HG02678 (cell line): ENCODE data around the gene KRTAP5-2.

Experiments used
- ATAC-seq: cut with Tn5 transposase; IDR thresholded peaks from one replicate; pipeline ENCODE4 v1.9.1; 2021; ENCODE audit warnings: mild to moderate bottlenecking, moderate library complexity; ENCODE audit not compliant: unreplicated experiment

KRTAP5-2 gene

DNA sequence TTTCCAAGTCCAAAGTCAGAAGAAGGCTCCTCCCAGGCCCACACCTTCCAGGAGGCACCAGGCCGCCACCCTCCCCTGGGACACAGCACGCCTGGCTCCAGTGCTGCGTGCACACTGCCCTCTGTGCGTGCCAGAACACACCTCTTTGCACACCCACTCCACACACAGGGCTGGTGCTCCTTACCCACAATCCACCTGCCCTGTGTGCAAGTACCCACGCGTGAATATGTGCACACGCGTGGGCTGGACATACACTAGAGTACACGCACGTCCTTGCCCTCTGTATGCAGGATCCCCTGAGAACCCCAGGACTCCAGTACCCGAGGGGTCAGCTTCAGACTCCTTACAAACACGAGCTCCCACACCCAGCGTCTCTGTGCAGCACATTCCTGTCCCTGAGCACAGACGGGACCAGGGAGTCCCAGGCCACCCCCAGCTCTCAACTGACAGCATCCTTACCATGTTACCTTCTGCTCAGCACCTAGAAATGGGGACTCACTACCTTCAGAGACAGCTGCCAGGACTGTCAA is 28.8 kb downstream of the KRTAP5-2 start:
- no peak for ATAC-seq

DNA sequence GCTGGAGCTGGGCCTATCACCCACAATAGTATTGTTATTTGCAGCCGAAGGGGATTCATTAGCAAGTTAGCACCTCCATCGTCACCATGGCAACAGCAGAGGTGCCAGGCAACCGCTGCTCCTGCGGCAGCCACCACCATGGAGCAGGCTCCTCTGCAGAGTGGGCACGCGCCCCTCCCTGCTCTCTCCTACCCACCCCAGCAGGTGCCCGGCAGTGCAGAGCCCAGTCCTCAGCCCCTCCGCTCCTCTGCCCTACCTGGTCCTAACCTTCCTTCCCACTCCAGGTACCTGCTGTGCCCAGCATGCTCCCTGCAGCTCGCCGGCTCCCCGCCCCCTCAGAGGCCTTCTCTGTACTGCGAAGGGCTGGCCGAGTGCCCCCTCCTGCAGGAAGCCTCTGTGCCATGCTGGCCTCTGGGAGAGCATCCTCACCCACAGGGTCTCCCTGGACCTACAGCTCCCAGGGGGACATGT is 29.6 kb downstream of the KRTAP5-2 start:
- no peak for ATAC-seq

DNA sequence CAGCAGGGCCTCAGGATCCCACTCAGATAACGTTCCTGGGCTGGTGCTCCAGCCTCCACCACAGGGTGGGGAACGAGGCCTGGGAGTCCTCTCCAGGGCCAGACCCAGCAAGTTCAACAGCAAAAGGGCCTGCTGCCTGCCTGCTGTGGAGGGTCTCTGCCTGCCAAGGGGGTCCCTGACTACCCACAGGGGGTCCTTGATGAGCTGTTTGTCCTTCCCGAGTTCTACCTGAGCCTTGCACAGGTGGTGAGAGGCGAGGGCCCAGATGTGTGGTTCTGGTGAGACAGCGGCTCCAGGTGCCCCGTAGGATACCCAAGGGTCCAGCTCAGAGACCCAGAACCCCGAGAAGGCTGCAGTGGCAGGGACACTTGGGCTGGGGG is 30.4 kb downstream of the KRTAP5-2 start:
- no peak for ATAC-seq

DNA sequence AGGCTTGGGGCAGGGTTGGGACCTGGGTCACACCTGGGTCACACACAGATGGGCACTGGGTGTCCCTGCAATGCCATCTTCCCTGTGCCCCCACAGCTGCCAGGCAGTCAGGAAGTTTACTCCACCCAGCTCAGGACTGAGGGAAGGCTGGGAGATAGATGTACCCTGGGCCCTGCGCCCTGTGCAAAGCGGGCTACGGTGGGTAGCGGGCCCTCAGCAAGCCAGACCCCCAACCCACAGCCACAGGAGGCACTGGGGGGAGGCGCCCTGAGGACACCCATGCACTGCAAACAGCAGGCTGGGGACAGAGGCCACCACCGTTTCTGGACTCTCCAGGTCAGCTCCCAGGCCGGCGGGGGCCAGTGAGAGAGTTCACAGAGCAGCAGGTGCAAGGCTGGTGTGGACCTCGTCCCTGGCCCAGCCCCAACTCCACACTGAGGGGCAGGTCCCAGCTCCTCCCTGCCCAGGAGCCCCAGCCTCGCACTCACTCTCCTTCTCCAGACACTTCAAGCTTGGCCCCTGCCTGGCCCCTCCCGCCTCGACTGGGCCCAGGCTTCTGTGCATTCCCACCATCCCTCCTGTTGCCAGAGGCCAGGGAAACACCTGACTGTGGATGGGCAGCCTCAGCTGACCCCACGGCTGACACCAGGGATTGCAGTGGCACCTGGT is 30.9 kb downstream of the KRTAP5-2 start:
- no peak for ATAC-seq

DNA sequence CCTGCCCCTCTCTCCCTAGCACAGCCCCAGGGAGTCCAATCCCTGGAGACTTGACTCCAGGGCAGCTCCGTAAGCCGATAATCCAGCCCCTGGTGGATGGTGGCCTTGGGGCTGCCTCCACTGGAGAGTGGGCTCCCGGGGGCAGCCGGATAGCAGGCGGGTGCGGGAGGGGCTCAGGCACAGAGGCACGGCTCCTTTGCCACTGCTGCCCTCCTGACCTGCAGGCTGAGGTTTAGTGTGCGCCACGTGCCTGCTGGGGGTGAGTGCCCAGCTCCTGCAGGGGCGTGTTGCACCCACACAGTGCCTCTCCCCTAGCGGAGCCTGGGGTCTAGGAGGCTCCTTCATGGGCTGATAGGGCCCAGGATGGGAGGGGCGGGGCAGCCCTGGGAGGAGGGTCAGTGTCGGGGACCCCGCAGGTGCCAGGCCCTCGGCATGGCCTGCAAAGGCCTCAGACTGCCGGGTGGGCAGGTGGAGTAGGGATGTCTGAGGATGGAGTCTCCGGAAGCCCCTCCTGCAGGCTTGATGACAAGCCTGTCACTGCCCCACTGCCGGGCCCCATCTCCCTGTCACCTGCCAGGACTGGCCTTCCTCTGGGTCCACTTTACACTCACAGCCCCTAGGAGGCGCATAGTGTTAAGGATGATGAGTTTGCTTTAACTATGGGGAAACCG is 31.6 kb downstream of the KRTAP5-2 start:
- ATAC-seq: no peak

DNA sequence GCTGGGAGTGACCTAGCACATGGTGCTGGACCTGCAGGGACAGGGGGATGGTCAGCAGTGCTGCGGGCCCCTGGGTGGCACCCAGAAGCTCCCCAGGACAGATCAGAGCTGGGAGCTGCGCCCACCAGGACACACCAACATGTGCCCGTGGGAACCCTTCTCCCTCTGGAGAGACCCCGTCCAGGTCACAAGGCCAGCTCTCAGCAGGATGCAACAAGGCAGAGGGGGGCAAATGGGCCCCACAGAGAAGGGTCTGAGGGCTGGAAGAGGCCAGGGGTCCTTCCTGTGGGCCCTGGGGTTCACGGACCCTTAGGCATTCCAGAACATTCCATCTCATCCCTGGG is 32.2 kb downstream of the KRTAP5-2 start:
- no peak for ATAC-seq

DNA sequence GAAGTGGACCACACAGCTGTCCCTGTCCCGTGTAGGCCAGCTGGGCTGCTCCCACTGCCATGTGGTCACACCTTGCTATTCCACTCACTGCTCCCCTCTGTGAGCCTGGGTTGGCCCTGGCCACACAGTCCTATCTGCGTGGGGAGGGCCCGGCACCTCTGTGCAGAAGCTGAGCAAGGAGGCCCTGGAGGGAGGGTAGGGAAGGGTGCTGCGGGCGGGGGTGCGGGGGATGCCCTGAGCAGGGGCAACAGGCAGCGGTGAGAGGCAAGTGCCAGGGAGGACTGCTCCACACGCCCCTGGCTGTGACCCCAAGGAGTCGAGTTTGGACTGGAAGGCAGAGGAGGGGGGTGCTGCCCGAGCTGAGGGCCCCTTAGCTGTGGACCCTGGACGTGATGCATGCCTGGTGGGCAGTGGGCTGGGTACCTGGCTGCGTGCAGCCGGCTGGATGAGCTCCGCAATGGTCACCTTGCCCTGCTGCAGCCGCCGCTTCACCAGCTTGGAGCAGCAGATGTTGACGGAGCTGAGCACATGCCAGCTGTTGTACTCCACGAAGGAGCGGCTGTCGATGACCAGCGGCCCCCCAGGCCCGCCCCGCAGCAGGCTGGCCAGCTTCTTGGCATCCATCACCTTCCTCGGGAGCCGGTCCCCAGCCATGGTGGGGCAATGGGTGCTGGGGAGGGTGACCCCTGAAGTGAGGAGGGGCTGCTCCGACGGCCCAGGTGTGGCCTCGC is 32.8 kb downstream of the KRTAP5-2 start:
- ATAC-seq: no peak

DNA sequence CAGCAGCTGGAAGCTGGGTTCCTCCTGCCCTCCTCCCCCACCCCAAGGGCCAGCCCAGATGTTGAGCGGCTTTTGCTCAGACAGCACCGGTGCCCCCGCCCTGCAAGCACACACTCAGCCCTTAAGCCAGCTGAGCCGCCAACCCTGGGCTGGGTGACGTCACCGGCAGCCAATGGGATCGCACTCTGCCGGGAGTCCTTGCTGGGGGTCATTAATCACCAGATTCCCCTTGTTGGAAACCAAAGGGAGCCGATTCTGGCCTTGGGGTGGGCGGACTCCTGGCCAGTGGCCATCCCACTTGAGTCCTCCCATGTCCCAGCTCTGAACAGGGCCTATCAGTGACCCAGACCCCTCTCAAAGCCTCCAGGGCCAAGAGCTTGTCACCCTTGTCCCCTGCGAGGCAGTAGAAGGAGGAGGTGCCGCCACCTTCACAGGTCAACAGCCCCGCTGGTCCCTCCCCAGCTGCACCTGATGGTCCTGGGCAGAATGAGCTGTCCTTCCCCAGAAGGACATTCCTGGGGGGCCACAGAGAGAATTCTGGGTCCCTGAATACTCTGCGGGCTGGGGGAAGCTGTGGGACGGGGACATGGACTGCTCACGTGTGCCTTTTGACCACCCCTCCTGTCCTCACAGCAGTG is 33.4 kb downstream of the KRTAP5-2 start:
- no peak for ATAC-seq

DNA sequence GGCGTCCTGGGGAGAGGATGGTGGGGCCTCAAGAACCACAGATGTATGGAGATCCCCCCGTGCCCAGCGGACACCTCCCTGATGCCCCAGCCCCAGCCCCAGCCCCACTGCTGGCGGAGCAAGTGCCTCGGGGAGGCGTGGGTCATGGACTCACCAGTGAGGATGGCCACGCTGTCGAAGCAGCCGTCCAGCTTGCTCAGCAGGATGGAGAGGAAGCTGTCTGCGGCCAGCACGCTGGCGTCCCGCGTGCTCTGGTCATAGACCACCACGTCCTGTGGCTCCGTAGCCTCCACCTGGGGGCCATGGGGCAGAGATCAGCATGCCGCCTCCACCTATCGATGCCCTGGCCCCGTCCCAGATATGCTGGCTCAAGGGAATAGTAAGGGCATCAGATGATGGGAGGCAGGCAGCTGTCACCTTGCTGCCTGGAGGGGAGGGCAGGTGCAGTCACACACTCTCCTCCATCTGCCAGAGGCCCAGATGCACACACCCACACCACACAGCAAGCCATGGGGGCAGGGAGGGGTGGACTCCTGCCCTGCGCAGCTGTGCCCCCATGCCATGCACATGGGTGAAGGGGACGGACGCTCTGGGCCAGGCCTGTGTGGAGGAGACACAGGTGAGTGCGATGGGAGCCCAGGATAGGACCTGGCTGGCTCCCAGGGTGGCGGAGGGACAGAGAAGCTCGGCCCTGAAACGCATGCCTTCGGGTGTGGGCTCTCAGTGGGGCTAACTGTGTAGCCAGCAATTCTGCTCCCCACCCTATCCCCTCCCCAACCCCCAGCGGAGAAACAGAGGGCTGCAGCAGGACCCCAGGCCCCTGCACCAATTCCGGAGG is 34.2 kb downstream of the KRTAP5-2 start:
- no peak for ATAC-seq

DNA sequence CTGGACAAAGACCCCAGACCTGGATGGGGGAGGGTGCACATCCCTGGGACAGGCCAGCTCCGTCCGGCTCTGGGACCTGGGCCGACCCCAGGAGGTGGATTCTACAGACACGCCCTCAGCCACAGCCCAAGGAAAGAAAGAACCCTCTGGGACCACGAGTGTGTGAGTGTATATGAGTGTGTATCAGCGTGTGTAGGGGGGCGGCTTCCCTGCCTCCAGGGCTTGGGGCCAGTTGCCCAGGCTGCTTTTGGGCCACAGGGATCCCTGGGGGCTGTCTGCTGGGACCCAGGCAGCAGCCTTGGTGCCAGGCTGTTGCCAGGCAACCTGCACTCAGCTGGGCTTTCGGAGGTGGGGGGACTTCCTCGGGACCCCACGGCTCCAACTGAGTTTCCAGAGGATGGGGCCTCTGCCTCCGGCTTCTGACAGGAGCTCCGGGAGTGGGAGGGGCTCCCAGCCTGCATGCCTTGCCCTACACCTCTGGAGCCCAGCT is 34.9 kb downstream of the KRTAP5-2 start:
- no peak for ATAC-seq

DNA sequence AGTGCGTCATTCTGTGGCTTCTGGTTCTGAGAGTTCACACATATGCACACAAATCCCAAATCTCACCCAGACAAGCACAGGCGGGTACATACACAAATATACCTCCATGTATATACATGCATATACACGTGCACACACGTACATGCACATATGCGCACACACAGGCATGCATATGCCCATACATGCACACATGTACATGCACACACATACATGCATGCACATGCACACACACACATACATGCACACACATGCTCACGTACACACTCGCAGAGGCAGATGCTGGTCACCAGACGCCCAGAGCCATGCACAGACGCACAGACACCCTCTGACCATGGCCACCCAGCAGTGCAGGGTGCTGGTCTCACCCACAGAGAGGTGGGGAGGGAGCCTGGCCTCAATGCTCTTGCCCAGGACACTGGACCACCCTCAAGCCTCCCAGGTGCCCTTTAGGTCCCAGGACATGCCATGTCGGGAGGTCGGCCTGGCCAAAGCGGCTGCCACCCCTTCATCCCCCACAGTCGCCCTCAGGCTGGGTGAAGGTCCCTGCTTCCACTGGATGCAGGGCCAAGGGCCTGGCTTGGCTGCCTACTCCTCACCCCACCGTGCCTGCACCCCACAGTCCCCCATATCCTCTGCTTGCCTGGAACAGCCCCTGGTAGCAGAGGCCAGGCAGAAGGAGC is 35.5 kb downstream of the KRTAP5-2 start:
- ATAC-seq: no peak

DNA sequence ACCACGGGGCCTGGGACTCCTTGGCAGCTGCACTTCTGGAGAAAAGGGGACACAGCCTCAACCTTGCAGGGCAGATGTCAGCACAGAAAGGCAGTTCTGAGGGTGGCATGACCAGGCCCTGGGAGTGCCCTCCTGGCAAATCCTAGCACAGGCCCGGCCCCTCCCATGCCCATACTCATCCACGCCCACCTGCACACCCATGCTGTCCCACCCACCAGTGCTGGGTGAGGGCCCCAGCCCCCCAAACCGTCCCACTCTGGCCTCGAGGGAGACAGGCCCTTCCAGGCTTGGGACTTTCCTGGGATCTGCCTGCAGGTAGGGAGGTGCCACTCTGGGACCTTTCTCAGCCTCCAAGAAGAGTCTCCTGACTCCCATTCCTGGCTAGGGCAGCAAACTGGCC is 36.1 kb downstream of the KRTAP5-2 start:
- ATAC-seq: no peak

DNA sequence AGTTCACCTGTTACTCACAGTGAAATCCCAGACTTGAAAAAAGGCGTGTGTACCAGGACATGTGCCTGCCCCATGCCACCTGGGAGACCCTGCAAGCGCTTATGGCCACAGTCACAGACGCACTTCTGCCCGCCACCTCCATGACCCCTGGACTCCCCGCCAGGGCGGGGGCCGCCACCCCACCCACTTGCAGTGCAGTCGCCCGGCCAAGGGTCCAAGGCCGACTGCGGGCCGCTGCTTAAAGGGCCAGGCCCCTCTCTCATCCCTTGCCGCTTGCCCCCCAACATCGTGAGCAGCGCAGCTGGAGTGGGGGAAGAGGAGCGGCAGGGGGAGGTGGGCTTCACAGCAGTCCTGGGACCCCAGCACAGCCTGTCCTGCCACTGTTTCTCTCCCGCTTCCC is 36.8 kb downstream of the KRTAP5-2 start:
- ATAC-seq: no peak

DNA sequence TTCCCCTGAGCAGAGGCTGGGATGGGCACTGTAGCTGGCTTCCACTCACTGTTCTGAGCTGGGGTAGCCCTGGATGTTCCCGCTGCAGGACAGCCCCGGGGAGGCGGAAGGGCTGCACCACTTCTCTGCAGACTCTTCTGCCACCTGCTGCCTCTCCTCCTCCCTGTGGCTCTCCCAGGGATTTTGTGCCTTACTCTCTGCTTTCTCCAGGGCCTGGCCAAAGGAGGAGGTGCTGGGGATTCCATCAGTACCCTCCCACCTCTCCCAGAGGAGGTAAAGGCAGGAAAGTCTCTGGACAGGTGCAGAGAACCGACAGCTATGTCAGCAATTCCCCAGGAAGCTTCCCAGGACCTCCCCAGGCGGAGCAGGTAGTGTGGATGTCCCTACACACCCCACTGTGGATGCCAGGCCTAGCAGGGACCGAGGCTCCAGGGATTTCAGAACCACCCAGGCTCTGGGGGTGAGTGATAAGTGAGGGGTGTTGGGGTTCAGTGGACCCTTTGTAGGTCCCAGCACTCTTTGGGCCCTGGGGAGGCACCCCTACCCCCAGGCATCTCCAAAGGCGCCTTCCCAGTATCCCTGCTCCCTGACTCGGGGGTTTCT is 37.3 kb downstream of the KRTAP5-2 start:
- ATAC-seq: no peak

DNA sequence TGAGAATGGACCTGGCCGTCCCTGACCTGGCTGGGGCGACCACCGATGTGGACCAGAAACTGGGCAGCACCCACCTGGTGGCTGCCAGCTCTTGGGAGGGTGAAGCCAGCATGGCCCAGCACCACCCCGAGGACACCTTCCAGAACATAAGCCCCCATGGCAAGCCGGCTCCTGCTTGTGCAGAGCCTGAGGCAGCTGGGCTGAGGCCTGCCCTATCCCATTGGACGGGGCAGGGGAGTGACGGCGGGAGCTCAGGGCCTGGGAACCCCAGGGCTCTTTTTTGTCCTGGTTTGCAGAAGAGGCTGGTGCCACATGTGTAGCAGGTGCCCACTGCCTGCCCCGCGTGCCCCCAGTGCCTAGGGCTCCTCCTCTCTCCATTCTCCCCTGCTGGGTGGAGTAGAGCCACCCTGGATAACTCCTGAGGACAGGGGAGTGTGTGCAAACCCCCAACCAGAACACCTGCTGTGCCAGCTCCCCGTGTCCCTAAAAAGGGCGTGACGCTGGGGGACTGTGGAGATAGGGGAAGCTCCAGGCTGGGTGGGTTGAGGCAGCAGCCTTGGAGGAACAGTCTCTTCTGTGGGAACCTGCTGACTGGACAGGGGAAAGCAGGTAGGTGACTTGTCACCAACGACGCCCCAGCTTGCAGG is 38.0 kb downstream of the KRTAP5-2 start:
- no peak for ATAC-seq

DNA sequence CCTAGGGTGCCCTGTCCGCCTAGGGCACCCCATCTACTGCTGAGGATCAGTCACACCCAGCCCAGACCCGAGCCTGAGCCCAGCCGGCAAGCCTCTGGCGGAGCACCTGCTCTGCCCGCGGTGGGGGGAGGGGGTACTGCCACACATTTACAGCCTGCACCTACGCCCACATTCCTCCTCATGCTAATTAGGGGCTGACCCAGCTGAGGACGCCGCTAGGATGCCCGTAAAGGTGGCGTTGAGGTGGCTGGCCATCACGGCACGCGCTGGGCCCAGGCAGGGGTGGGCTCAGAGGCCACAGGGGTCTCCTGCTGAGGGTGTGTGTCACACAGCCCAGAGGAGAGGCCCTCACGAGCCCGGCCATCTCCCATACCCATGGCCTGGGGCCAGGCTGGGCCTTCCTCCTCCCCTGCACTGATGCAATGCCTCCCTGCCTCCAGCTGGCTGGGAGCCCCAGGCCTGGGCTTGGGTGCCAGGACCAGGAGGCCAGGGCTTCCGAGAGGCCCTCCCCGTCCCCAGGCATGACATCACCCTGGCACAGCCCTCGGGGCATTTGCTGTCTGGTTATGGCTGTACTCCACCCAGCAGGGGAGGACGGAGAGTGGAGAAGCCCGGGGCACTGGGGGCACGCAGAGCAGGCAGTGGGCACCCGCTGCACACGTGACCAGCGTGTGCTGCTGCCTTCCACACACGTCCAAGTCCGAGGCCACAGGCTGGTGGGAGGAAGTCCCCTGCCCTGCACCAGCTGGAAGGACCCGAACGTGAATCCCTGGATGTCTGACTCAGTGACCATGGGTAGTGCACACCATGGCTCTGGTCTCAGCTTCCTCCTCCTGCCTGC is 38.8 kb downstream of the KRTAP5-2 start:
- ATAC-seq: no peak

DNA sequence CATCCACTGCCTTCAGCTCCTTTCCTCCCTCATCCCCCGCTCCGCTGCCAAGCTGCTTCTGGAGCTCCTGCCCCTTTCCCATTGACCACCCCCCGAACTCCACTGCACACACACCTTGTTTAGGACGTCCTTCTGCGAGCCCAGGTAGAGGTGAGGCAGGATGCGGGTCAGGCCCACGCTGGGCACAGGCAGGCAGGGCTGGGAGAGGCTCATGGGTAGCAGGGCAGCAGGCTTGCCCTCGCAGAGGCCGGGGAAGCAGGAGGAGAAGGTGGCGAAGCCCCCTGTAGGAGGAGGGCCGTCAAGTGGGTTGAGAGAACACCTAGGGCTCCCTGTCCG is 39.4 kb downstream of the KRTAP5-2 start:
- no peak for ATAC-seq
